RWPE2 (cell line): ENCODE data around the gene PDILT.

Experiments used
- ATAC-seq: fragments of 200-7000 bp; cut with Tn5 transposase; 3 replicates; pipeline ENCODE4 v1.9.1; 2021; ENCODE audit warnings: low read depth
- DNase-seq: peaks from one replicate; pipeline ENCODE4 v3.0.0-alpha.2; 2020; ENCODE audit warnings: low spot score
- H3K27ac ChIP-seq: fragments of 450-650 bp; 2 replicates; pipeline ENCODE4 v1.5.1; 2017; ENCODE audit warnings: mild to moderate bottlenecking; ENCODE audit not compliant: poor library complexity, severe bottlenecking
- H3K27me3 ChIP-seq: fragments of 250-450 bp; sonication (Bioruptor Pico); 2 replicates; pipeline ENCODE4 v1.5.1; 2021; ENCODE audit warnings: mild to moderate bottlenecking, moderate library complexity; ENCODE audit not compliant: insufficient read depth, poor library complexity, severe bottlenecking
- H3K36me3 ChIP-seq: fragments of 250-450 bp; sonication (Bioruptor Pico); 2 replicates; pipeline ENCODE4 v1.5.1; 2020; ENCODE audit warnings: low read depth, mild to moderate bottlenecking, moderate library complexity
- H3K4me1 ChIP-seq: fragments of 250-450 bp; sonication (Bioruptor Pico); 2 replicates; pipeline ENCODE4 v1.5.1; 2021; ENCODE audit warnings: mild to moderate bottlenecking, moderate library complexity; ENCODE audit not compliant: insufficient read depth, poor library complexity, severe bottlenecking
- H3K4me3 ChIP-seq: fragments of 250-450 bp; sonication (Bioruptor Pico); 2 replicates; pipeline ENCODE4 v1.5.1; 2021; ENCODE audit warnings: mild to moderate bottlenecking, moderate library complexity; ENCODE audit not compliant: severe bottlenecking
- H3K9me3 ChIP-seq: fragments of 250-450 bp; sonication (Bioruptor Pico); 2 replicates; pipeline ENCODE4 v1.5.1; 2021; ENCODE audit warnings: mild to moderate bottlenecking, moderate library complexity; ENCODE audit not compliant: severe bottlenecking
- CTCF ChIP-seq: fragments of 450-650 bp; IDR thresholded peaks from one replicate; pipeline ENCODE4 v1.5.1; 2017; ENCODE audit warnings: mild to moderate bottlenecking, moderate library complexity; ENCODE audit not compliant: poor library complexity, severe bottlenecking

PDILT gene

DNA sequence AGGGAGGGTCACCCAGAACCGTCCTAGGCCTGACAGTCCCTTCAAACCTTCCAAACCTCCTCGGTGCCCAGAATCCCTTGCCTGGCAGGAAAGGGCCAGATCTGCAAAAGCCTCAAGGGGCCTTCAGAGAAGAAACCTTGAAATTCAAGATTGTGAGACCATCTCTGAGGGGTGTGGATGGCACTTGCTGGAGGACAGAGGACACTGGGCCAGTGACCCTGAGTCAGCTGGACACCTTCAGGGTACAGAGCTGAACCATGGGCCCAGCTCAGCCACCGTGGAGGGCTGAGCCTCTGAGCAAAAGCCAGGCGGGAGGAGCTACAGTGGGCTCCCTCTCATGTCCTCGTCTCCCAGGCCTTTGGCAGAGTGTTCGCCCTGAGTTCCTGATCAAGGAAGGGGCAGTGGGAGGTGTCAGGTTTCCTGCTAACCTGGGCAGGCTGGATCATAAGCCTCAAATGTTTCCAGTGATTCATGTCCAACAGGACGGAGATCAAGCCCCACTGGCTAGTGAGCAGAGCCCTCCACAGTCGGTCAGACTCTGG lies 3.0 kb downstream of the PDILT start:
- no peak for TF ChIP-seq CTCF
- H3K27me3 ChIP-seq, result no peaks in the 10 kb centered on the region
- ATAC-seq, result peak; percentile 56

GRCh38 chr16:20401066-20401465 lies 3.5 kb downstream of the PDILT start:
- no peak for TF ChIP-seq CTCF
- Histone ChIP-seq H3K27ac (no peak overlapping the region), H3K9me3 (no peaks in the 10 kb centered on the region), H3K36me3 (no peaks in the 10 kb centered on the region), H3K27me3 (no peaks in the 10 kb centered on the region), H3K4me3 (no peak overlapping the region), H3K4me1 (no peaks in the 10 kb centered on the region)
- ATAC-seq (no peak), DNase-seq (no peak)

More for the DNA sequence above, 3.0 kb downstream of the PDILT start:
- Histone ChIP-seq H3K27ac (no peak overlapping the region), H3K4me3 (no peak overlapping the region), H3K36me3 (no peaks in the 10 kb centered on the region), H3K9me3 (no peaks in the 10 kb centered on the region), H3K4me1 (no peaks in the 10 kb centered on the region)
- no peak for DNase-seq

DNA sequence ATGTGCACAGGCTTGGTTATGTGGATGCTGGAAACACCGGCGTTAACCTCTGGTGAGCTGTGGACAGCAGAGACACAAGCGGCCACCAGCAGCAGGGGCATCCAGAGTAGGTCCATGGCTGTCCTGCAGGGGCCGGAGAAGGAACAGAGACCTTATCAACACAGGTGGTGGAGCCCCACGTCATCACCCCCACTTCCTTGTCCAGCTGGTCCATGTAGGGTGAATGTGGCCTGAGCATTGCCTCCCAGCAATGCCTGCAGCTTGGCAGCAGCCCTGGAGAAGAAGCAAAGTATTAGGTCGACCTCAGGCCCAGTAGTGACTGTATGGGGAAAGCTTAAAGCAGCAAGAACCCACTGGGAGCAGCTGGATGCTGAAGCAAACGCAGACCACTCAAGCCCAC lies 5.4 kb downstream of the PDILT start:
- Histone ChIP-seq H3K27me3 (no peaks in the 10 kb centered on the region), H3K27ac (no peak overlapping the region), H3K36me3 (no peaks in the 10 kb centered on the region), H3K4me3 (no peak overlapping the region), H3K4me1 (no peaks in the 10 kb centered on the region), H3K9me3 (no peaks in the 10 kb centered on the region)
- no peak for TF ChIP-seq CTCF
- ATAC-seq, result no peak
- no peak for DNase-seq

- no peaks in the 10 kb centered on the region for H3K9me3 ChIP-seq
- no peaks in the 10 kb centered on the region for H3K4me1 ChIP-seq
- H3K27ac ChIP-seq, result no peak overlapping the region
- ATAC-seq (no peak), DNase-seq (no peak)
- TF ChIP-seq CTCF, result no peak
- no peaks in the 10 kb centered on the region for H3K27me3 ChIP-seq
- no peak overlapping the region for H3K4me3 ChIP-seq
- no peaks in the 10 kb centered on the region for H3K36me3 ChIP-seq
Measured at GRCh38 chr16:20398603-20399002, 5.9 kb downstream of the PDILT start.

- H3K27me3 ChIP-seq, result no peaks in the 10 kb centered on the region
- ATAC-seq (no peak), DNase-seq (no peak)
- no peaks in the 10 kb centered on the region for H3K4me1 ChIP-seq
- TF ChIP-seq CTCF, result no peak
- no peak overlapping the region for H3K27ac ChIP-seq
- H3K9me3 ChIP-seq, result no peaks in the 10 kb centered on the region
- H3K36me3 ChIP-seq, result no peaks in the 10 kb centered on the region
- no peak overlapping the region for H3K4me3 ChIP-seq
Measured at GRCh38 chr16:20397468-20398074, 7.0 kb downstream of the PDILT start.
